ENCODE results near the gene BRME1. TPM values are rescaled to one million over a fixed set of nuclear protein-coding genes. Genes with fewer than 3 reads are reported as not detected.

Gene BRME1
- total RNA-seq, 1 experiment from 2014 or later: 1.7 TPM

DNA sequence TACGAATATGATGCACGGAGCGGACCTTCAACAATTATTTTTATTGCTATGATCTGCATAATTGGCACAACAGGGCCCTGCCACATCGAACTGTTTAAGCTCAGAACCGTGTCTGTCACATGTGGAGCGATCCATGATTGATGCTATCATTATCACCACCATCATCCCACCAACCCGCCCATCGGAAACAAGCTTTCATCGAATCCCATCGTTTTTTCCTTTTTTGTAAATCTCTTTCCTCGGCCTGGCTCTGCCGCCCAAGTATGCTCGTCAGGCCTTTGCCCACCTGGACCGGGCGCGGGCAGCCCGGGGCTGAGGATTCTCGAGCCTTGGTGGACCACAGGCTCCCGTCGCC lies 45.9 kb upstream of the BRME1 start:
- H3K4me2 ChIP-seq (ENCODE audit: low read length): peak overlapping the region; percentile 70
- no peaks in the 10 kb centered on the region for H3K27me3 ChIP-seq (ENCODE audit: insufficient read depth, low read length)
- peaks cover 7 to 18% of the 10 kb centered on the region in 2 experiments; a peak in 3 of 4 replicates for H3K36me3 ChIP-seq (ENCODE audit: control insufficient read depth in 1 of 2, insufficient read depth in 2 of 2, low read length in 2 of 2)
- no peaks in the 10 kb centered on the region for H3K9me2 ChIP-seq (ENCODE audit: insufficient read depth)
- H3K79me2 ChIP-seq (ENCODE audit: insufficient read depth, low read length): peaks cover 21% of the 10 kb centered on the region
- RAD21 ChIA-PET (ENCODE audit: low non-redundant PET in 1 of 2, low total read pairs in 2 of 2, uncharacterized antibody in 2 of 2, unreplicated experiment in 2 of 2): interaction anchor here in 1 of 2 experiments (0.8 kb wide), 1 partner anchor 71 kb away, joined by 4 read pairs; no protein-coding TSS in a partner anchor
- POLR2A ChIA-PET: interaction anchor here (1.7 kb wide), 1 partner anchor 18 kb away, joined by 3 read pairs; no protein-coding TSS in a partner anchor
- ATAC-seq (peak; percentile 12), DNase-seq (ENCODE audit: low read depth, low spot score) (no peak)
- peaks cover 7 to 18% of the 10 kb centered on the region in 2 experiments for H3K4me1 ChIP-seq (ENCODE audit: control insufficient read depth in 1 of 2, insufficient read depth in 2 of 2, low read length in 2 of 2)
- CTCF ChIA-PET: no interaction called here
- H3K4me3 ChIP-seq (replicated peaks in 1 of 2; ENCODE audit: low read depth in 1 of 2, low read length in 2 of 2): peak overlapping the region; percentile 36 to 49
- TF ChIP-seq SIN3A (IDR thresholded peaks at IDR 0.05; ENCODE audit: low read depth): no peak
- no peak for TF ChIP-seq ZNF274 (IDR thresholded peaks at IDR 0.05; ENCODE audit: low read depth, low read length)
- no peak for TF ChIP-seq EZH2 (IDR thresholded peaks at IDR 0.05)
- no peak for TF ChIP-seq RAD21 (IDR thresholded peaks at IDR 0.05; ENCODE audit: low read depth)
- TF ChIP-seq JUND (IDR thresholded peaks at IDR 0.05): no peak
- TF ChIP-seq EGR1 (IDR thresholded peaks at IDR 0.05; ENCODE audit: low read depth): no peak
- intact Hi-C loops (cut with micrococcal nuclease): loop anchor here (2.0 kb wide), 1 partner anchor 53 kb away; no protein-coding TSS in a partner anchor
- peak overlapping the region; percentile 98 for H2AFZ ChIP-seq (ENCODE audit: low read depth, low read length, poor library complexity, severe bottlenecking)
- no peak overlapping the region for H3K9ac ChIP-seq (ENCODE audit: low read length)
- no peak overlapping the region for H3K27ac ChIP-seq (ENCODE audit: low read depth, low read length)
- no peaks in the 10 kb centered on the region for H3K9me3 ChIP-seq (ENCODE audit: control insufficient read depth in 1 of 2, insufficient read depth in 1 of 2, low read depth in 1 of 2, low read length in 2 of 2)
- no peaks in the 10 kb centered on the region for H4K20me1 ChIP-seq (ENCODE audit: insufficient read depth)
- no TSS peak for BruUV-seq (replicated peaks)

- CTCF ChIA-PET: no interaction called here
- Histone ChIP-seq H3K27me3 (ENCODE audit: insufficient read depth, low read length) (no peaks in the 10 kb centered on the region), H2AFZ (ENCODE audit: low read depth, low read length, poor library complexity, severe bottlenecking) (no peak overlapping the region), H3K4me1 (ENCODE audit: control insufficient read depth in 1 of 2, insufficient read depth in 2 of 2, low read length in 2 of 2) (peaks cover 7 to 18% of the 10 kb centered on the region in 2 experiments), H3K27ac (ENCODE audit: low read depth, low read length) (no peak overlapping the region), H3K9me3 (ENCODE audit: control insufficient read depth in 1 of 2, insufficient read depth in 1 of 2, low read depth in 1 of 2, low read length in 2 of 2) (no peaks in the 10 kb centered on the region), H4K20me1 (ENCODE audit: insufficient read depth) (no peaks in the 10 kb centered on the region), H3K4me2 (ENCODE audit: low read length) (no peak overlapping the region), H3K36me3 (ENCODE audit: control insufficient read depth in 1 of 2, insufficient read depth in 2 of 2, low read length in 2 of 2) (peaks cover 7 to 10% of the 10 kb centered on the region in 2 experiments; a peak in 3 of 4 replicates), H3K79me2 (ENCODE audit: insufficient read depth, low read length) (peaks cover 21% of the 10 kb centered on the region), H3K4me3 (replicated peaks in 1 of 2; ENCODE audit: low read depth in 1 of 2, low read length in 2 of 2) (no peak overlapping the region), H3K9me2 (ENCODE audit: insufficient read depth) (no peaks in the 10 kb centered on the region), H3K9ac (ENCODE audit: low read length) (no peak overlapping the region)
- ATAC-seq (no peak), DNase-seq (ENCODE audit: low read depth, low spot score) (no peak)
- BruUV-seq (replicated peaks): no TSS peak
- RAD21 ChIA-PET (ENCODE audit: low non-redundant PET in 1 of 2, low total read pairs in 2 of 2, uncharacterized antibody in 2 of 2, unreplicated experiment in 2 of 2): interaction anchor here in 1 of 2 experiments (0.7 kb wide), 1 partner anchor 22 kb away, joined by 4 read pairs; no protein-coding TSS in a partner anchor
- intact Hi-C loops (cut with micrococcal nuclease): no loop called here
- POLR2A ChIA-PET: no interaction called here
- TF ChIP-seq FOSL1 (IDR thresholded peaks at IDR 0.05; ENCODE audit: low read depth) (no peak), SIN3A (IDR thresholded peaks at IDR 0.05; ENCODE audit: low read depth) (no peak), TCF7L2 (IDR thresholded peaks at IDR 0.05; ENCODE audit: borderline replicate concordance, extremely low read depth, insufficient read depth, insufficient read length) (no peak), CBX3 (IDR thresholded peaks at IDR 0.05; ENCODE audit: low read depth) (no peak), ZFX (IDR thresholded peaks at IDR 0.05) (no peak), YY1 (IDR thresholded peaks at IDR 0.05; ENCODE audit: extremely low read depth, insufficient replicate concordance, low read depth, low read length) (no peak), RAD21 (IDR thresholded peaks at IDR 0.05; ENCODE audit: low read depth) (no peak), MAX (IDR thresholded peaks at IDR 0.05) (no peak), POLR2A (IDR thresholded peaks at IDR 0.05; ENCODE audit: borderline replicate concordance, extremely low read depth, insufficient read depth, insufficient read length) (no peak)
- TF ChIP-seq, protein P1, sequence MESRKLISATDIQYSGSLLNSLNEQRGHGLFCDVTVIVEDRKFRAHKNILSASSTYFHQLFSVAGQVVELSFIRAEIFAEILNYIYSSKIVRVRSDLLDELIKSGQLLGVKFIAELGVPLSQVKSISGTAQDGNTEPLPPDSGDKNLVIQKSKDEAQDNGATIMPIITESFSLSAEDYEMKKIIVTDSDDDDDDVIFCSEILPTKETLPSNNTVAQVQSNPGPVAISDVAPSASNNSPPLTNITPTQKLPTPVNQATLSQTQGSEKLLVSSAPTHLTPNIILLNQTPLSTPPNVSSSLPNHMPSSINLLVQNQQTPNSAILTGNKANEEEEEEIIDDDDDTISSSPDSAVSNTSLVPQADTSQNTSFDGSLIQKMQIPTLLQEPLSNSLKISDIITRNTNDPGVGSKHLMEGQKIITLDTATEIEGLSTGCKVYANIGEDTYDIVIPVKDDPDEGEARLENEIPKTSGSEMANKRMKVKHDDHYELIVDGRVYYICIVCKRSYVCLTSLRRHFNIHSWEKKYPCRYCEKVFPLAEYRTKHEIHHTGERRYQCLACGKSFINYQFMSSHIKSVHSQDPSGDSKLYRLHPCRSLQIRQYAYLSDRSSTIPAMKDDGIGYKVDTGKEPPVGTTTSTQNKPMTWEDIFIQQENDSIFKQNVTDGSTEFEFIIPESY (IDR thresholded peaks at IDR 0.05; ENCODE audit: extremely low read depth, insufficient replicate concordance, low read length): no peak
- TF ChIP-seq, protein P2, sequence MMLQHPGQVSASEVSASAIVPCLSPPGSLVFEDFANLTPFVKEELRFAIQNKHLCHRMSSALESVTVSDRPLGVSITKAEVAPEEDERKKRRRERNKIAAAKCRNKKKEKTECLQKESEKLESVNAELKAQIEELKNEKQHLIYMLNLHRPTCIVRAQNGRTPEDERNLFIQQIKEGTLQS (IDR thresholded peaks at IDR 0.05): no peak
- TF ChIP-seq, protein P3, sequence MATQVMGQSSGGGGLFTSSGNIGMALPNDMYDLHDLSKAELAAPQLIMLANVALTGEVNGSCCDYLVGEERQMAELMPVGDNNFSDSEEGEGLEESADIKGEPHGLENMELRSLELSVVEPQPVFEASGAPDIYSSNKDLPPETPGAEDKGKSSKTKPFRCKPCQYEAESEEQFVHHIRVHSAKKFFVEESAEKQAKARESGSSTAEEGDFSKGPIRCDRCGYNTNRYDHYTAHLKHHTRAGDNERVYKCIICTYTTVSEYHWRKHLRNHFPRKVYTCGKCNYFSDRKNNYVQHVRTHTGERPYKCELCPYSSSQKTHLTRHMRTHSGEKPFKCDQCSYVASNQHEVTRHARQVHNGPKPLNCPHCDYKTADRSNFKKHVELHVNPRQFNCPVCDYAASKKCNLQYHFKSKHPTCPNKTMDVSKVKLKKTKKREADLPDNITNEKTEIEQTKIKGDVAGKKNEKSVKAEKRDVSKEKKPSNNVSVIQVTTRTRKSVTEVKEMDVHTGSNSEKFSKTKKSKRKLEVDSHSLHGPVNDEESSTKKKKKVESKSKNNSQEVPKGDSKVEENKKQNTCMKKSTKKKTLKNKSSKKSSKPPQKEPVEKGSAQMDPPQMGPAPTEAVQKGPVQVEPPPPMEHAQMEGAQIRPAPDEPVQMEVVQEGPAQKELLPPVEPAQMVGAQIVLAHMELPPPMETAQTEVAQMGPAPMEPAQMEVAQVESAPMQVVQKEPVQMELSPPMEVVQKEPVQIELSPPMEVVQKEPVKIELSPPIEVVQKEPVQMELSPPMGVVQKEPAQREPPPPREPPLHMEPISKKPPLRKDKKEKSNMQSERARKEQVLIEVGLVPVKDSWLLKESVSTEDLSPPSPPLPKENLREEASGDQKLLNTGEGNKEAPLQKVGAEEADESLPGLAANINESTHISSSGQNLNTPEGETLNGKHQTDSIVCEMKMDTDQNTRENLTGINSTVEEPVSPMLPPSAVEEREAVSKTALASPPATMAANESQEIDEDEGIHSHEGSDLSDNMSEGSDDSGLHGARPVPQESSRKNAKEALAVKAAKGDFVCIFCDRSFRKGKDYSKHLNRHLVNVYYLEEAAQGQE (IDR thresholded peaks at IDR 0.05; ENCODE audit: low read depth): no peak
Observed at GRCh38 chr19:13951043-13951442, 45.1 kb upstream of the BRME1 start.
